Right renal pelvis (tissue), 4 donors: ENCODE data around the gene CTSW. TPM values are rescaled to one million over a fixed set of nuclear protein-coding genes. Genes with fewer than 3 reads are reported as not detected.
A peak's percentile ranks its signal among the peaks of the same experiment; 100 is the strongest.
"Not testable (repeated sequence)": the region's sequence is repeated elsewhere in the genome, so short reads cannot be mapped to it uniquely, and the experiment has no call there.

Source experiments
- DNase-seq, 4 donors: peaks; one replicate each; pipeline ENCODE4 v3.0.0-alpha.2; 2013; ENCODE audit warnings: low read depth in 4 of 4, low spot score in 3 of 4, missing footprints in 1 of 4
- polyA plus RNA-seq, 4 donors: library from polyadenylated mRNA; unstranded; fragments of 120-200 nt; gene quantifications; one replicate each; pipeline ENCODE4 v1.2.1, GENCODE V29; 2013; ENCODE audit not compliant: insufficient read length in 4 of 4

Gene CTSW, protein sequence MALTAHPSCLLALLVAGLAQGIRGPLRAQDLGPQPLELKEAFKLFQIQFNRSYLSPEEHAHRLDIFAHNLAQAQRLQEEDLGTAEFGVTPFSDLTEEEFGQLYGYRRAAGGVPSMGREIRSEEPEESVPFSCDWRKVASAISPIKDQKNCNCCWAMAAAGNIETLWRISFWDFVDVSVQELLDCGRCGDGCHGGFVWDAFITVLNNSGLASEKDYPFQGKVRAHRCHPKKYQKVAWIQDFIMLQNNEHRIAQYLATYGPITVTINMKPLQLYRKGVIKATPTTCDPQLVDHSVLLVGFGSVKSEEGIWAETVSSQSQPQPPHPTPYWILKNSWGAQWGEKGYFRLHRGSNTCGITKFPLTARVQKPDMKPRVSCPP
- polyA plus RNA-seq: 1 to 10 TPM in 2 of 4 donors, under 1 TPM in 2; 0.65 to 1.8 (median 0.92) TPM

GRCh38 chr11:65879617-65880016 is at the start of gene CTSW:
Gene CTSW (plus strand): TSS chr11:65879837. CDS start chr11:65879855, 18 bp downstream.
- no peak for DNase-seq

GRCh38 chr11:65832231-65832630 is 47.4 kb upstream of the CTSW start:
- DNase-seq: not testable (repeated sequence)

- DNase-seq: peak; percentile 84 to 94 (median 88)
These were observed 46.2 kb upstream of the CTSW start, which contains the start of gene SNX32 for GRCh38 chr11:65833297-65834030. Gene SNX32 (plus strand): TSS chr11:65833963. CDS start chr11:65834066, 103 bp downstream.

DNA sequence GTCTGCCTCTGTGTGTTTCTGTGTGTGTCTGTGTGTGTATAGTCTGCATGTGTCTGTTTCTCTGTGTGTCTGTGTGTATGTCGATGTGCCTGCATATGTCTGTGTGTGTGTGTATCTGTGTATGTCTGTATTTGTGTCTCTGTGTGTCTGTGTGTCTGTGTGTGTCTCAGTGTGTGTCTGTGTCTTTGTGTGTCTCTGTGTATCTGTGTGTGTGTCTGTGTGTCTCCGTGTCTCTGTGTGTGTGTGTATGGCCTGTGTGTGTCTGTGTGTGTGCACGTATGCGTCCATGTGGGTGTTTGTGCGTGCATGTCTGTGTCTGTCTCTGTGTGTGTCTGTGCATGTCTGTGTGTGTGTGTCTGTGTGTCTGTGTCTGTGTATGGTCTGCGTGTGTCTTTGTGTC is 45.4 kb upstream of the CTSW start:
- DNase-seq: no peak

DNA sequence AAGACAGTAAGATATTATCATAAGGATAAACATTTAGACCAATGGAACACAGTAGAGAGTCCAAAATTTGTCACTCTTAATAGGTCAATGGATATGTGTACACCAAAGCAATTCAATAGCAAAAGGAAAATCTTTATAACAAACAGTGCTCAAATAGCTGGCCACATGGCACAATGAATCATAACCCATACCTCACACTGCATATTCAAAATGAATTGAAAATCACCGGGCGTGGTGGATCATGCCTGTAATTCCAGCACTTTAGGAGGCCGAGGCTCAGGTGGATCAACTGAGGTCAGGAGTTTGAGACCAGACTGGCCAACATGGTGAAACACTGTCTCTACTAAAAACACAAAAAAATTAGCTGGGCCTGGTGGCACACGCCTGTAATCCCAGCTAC is 37.5 kb upstream of the CTSW start:
- no peak for DNase-seq

DNA sequence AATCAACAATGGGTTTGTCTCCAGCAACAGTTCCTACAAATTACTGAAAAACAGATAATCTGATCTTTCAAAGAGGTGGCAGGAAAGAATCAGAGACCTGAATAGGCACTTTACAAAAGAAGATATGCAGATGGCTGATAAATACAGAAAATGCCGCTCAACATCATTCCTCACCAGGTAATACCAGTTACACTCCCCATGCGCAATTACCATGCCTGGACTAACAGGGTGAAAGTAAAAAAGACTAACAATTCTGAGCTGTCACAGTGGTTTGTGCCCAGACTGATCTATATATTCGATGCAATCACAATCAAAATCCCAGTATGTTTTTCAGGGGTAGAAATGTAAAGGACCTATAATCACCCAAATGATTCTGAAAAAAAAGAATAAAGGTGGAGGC is 35.8 kb upstream of the CTSW start:
- DNase-seq: no peak

GRCh38 chr11:65844231-65844872 is 35.3 kb upstream of the CTSW start:
- DNase-seq: no peak

- no peak for DNase-seq
These were observed 31.9 kb upstream of the CTSW start for GRCh38 chr11:65847746-65848145.

DNA sequence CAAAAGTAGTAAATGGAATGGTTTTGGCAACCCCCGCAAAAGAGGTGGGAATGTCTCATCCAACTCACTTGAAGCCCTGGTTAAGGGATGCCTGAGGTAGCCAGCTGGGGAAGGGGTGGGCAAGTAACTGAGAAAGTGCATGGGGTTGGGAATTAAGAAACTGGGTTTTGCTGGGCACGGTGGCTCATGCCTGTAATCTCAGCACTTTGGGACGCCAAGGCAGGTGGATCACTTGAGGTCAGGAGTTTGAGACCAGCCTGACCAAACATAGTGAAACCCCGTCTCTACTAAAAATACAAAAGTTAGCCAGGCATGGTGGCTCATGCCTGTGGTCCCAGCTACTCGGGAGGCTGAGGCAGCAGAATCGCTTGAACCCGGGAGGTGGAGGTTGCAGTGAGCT is 30.9 kb upstream of the CTSW start:
- DNase-seq: not testable (repeated sequence)

DNA sequence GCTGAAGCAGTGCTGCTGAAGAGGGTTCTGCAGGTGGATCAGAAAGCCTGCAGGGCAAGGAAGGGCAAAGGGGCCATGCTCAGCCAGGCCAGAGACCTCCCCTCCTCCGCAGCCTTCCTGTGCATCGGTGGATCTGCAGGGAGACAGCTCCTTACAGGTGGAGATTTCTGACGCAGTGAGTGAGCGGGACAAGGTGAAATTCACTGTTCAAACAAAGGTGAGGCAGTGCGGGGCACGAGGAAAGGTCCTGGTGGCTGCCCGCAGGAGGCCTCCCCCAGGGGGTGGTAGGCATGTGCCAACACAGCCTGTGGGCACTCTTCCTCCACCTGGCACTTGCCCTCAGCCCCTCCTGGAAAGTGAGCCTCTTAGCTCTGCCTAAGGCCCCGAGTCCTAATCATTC is 30.3 kb upstream of the CTSW start:
- no peak for DNase-seq

DNA sequence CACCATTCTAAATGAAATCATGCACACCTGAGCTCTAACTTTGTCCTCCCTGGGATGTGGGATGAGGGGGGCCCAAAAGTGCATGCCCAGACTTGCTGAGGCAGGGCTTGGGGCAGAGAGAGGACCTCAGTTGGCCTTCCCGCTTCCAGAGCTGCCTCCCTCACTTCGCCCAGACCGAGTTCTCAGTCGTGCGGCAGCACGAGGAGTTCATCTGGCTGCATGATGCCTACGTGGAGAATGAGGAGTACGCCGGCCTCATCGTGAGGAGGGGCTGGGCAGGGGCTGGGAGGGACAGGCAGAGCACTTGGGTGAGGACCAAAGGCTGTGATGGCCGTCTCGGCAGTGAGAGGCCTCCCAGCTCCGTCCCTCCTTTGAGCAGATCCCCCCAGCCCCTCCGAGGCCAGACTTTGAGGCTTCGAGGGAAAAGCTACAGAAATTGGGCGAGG is 29.8 kb upstream of the CTSW start:
- DNase-seq: no peak

GRCh38 chr11:65850217-65851082 is 29.2 kb upstream of the CTSW start:
- no peak for DNase-seq

GRCh38 chr11:65851083-65851579 is 28.5 kb upstream of the CTSW start:
- DNase-seq: no peak

GRCh38 chr11:65851811-65852507 is 27.7 kb upstream of the CTSW start:
- no peak for DNase-seq

DNA sequence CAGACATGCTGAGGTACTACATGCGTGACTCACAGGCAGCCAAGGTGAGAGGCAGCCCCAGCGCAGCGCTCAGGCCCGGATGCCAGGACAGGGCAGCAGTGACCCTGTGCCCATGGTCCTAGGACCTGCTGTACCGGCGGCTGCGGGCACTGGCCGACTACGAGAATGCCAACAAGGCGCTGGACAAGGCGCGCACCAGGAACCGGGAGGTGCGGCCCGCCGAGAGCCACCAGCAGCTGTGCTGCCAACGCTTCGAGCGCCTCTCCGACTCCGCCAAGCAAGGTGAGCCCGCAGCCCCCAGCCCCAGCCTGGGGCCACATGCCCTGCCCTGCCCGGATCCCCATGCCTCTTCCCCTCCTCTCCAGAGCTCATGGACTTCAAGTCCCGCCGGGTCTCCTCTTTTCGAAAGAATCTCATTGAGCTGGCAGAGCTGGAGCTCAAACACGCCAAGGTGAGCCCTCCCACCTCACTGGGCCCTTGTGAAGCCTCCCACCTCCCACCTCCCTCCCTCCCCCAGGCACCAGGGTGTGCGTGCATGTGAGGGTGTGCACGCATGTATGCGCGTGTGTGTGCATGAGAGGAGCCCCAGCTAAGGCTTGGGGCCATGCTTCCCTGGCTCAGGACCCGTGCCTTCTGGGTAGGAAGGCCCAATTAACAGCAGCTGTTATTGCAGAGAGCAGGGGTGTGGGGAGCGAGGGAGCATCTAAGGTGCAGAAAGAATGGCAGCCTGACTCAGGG is 27.0 kb upstream of the CTSW start:
- no peak for DNase-seq

- DNase-seq: no peak
These were observed 26.2 kb upstream of the CTSW start for GRCh38 chr11:65853246-65853979.

DNA sequence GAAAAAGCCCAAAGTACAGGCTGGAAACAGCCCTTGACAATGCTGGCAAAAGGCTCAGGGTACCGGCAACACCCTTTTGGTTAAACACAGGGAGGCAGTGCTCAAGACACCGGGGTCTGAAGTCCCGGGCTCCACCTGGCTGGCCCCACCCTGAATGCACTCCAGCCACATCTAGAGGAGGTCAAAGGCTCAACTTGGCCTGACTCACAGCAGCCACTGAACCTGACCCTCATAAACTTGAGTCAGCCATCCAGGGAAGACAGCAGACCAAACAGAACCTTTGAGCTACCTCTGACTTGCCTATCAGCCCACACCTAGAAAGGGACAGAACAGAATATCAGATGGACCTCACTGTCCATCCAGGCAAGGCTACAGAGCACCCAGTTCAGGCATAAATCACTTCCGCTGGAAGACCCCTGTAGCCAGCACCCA is 25.5 kb upstream of the CTSW start:
- no peak for DNase-seq
